Fibroblast of villous mesenchyme (primary cell): Measurements from ENCODE around the gene PRKG1. TPM values are rescaled to one million over a fixed set of nuclear protein-coding genes. Genes with fewer than 3 reads are reported as not detected.
"Not testable (repeated sequence)": the region's sequence is repeated elsewhere in the genome, so short reads cannot be mapped to it uniquely, and the experiment has no call there.

Experiments
- DNase-seq: peaks from one replicate; pipeline ENCODE4 v3.0.0-alpha.2; 2010; ENCODE audit warnings: low read depth
- H3K4me3 ChIP-seq: 2 replicates; pipeline ENCODE4 v1.5.1; 2011; ENCODE audit warnings: low read depth, mild to moderate bottlenecking, low read length
- total RNA-seq: library from RNA; depleted of rRNA; stranded (reverse); fragments of >200 nt; gene quantifications from 2 replicates; pipeline ENCODE4 v1.2.3, GENCODE V29; 2012
- TF ChIP-seq, protein P1 (sequence below): IDR thresholded peaks from 2 replicates; pipeline ENCODE4 v1.5.1; 2012; ENCODE audit warnings: low read depth, mild to moderate bottlenecking, low read length; ENCODE audit not compliant: insufficient read depth

Gene PRKG1
- total RNA-seq, 1 donor: 19.0 TPM

GRCh38 chr10:51672039-51672535 is 597.8 kb downstream of the PRKG1 start:
- DNase-seq: no peak
- TF ChIP-seq, protein P1, sequence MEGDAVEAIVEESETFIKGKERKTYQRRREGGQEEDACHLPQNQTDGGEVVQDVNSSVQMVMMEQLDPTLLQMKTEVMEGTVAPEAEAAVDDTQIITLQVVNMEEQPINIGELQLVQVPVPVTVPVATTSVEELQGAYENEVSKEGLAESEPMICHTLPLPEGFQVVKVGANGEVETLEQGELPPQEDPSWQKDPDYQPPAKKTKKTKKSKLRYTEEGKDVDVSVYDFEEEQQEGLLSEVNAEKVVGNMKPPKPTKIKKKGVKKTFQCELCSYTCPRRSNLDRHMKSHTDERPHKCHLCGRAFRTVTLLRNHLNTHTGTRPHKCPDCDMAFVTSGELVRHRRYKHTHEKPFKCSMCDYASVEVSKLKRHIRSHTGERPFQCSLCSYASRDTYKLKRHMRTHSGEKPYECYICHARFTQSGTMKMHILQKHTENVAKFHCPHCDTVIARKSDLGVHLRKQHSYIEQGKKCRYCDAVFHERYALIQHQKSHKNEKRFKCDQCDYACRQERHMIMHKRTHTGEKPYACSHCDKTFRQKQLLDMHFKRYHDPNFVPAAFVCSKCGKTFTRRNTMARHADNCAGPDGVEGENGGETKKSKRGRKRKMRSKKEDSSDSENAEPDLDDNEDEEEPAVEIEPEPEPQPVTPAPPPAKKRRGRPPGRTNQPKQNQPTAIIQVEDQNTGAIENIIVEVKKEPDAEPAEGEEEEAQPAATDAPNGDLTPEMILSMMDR: no peak
- no peak overlapping the region for H3K4me3 ChIP-seq

- TF ChIP-seq, protein P1: no peak
- DNase-seq: peak; percentile 6
- no peak overlapping the region for H3K4me3 ChIP-seq
These were observed 600.8 kb downstream of the PRKG1 start for GRCh38 chr10:51675088-51675487.

GRCh38 chr10:51679841-51680240 is 605.6 kb downstream of the PRKG1 start:
- DNase-seq: no peak
- TF ChIP-seq, protein P1: no peak

GRCh38 chr10:51683031-51683691 is 608.9 kb downstream of the PRKG1 start:
- H3K4me3 ChIP-seq: no peak overlapping the region
- peak; percentile 78 for DNase-seq
- TF ChIP-seq, protein P1: no peak

More at GRCh38 chr10:51679841-51680240, 605.6 kb downstream of the PRKG1 start:
- no peak overlapping the region for H3K4me3 ChIP-seq

DNA sequence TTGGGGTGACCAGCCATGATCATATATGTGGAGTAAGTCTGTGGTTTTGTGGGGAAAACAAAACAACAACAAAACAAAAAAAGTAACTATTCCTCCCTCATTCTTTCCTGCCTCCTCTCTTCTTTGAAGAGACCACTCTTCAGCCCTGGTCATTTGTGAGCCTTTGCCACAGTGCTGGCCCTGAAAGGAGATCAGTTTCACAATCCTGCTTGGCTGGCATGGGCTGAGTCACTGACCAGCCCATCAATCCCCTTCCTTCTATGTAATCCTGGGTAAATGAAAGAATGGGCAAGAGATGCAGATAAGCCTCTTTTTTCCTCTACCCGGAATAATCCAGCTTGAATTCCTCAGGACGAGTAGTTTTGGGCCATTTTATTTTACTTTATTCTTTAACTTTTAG is 611.5 kb downstream of the PRKG1 start:
- H3K4me3 ChIP-seq: no peak overlapping the region
- DNase-seq: no peak
- TF ChIP-seq, protein P1: no peak

GRCh38 chr10:51687296-51687695 is 613.0 kb downstream of the PRKG1 start:
- H3K4me3 ChIP-seq: no peak overlapping the region
- DNase-seq: no peak
- TF ChIP-seq, protein P1: no peak

- H3K4me3 ChIP-seq, DNase-seq: not testable (repeated sequence)
These were observed 614.5 kb downstream of the PRKG1 start for GRCh38 chr10:51688826-51689225.
